H1 (cell line): ENCODE results near the gene ANKS1B. TPM values are rescaled to one million over a fixed set of nuclear protein-coding genes. Genes with fewer than 3 reads are reported as not detected.

Experiments used
- CTCF ChIA-PET: fragments of 300-600 bp; sonication (Branson Sonifier 250); formaldehyde crosslinking; loops from one replicate; lab custom pipeline; 2021; ENCODE audit not compliant: partially characterized antibody; lab: Charles Lee
- POLR2A ChIA-PET: fragments of 300-600 bp; sonication (Branson Sonifier 250); formaldehyde crosslinking; loops from one replicate; lab custom pipeline; 2021; ENCODE audit warnings: inconsistent platforms; ENCODE audit not compliant: partially characterized antibody; lab: Charles Lee
- DNase-seq, 2 experiments: peaks; one replicate each; pipeline versions ENCODE4 v3.0.0 to v3.0.0-alpha.2; 2010 to 2022; ENCODE audit warnings: low spot score in 2 of 2, low read depth in 1 of 2, mixed read lengths in 1 of 2
- FAIRE-seq: peaks from 2 replicates; lab custom pipeline; 2011; peaks lifted over from hg19 to GRCh38; lab: Jason Lieb, UNC
- H2AFZ ChIP-seq: 2 replicates; pipeline ENCODE4 v1.8.1; 2012; ENCODE audit warnings: low read length, inconsistent platforms
- H2AK5ac ChIP-seq: 2 replicates; pipeline ENCODE4 v1.6.1; 2013; ENCODE audit warnings: low read depth, low read length
- H2BK120ac ChIP-seq: replicated peaks from 2 replicates; pipeline ENCODE3; 2013; ENCODE audit warnings: low read depth, low read length, inconsistent platforms
- H2BK12ac ChIP-seq: 2 replicates; pipeline ENCODE4 v1.6.1; 2013; ENCODE audit warnings: low read depth, low read length
- H2BK15ac ChIP-seq: 2 replicates; pipeline ENCODE4 v1.6.1; 2013; ENCODE audit warnings: low read length
- H2BK20ac ChIP-seq: 2 replicates; pipeline ENCODE4 v1.6.1; 2013; ENCODE audit warnings: low read length
- H2BK5ac ChIP-seq: 2 replicates; pipeline ENCODE4 v1.6.1; 2013; ENCODE audit warnings: low read depth, low read length
- H3K14ac ChIP-seq: 2 replicates; pipeline ENCODE4 v1.6.1; 2013; ENCODE audit warnings: inconsistent platforms; ENCODE audit not compliant: insufficient read length
- H3K18ac ChIP-seq: 2 replicates; pipeline ENCODE4 v1.6.1; 2013; ENCODE audit warnings: low read length; ENCODE audit errors: extremely low read depth
- H3K23ac ChIP-seq: 2 replicates; pipeline ENCODE4 v1.6.1; 2013; ENCODE audit warnings: inconsistent platforms; ENCODE audit not compliant: insufficient read length
- H3K23me2 ChIP-seq: 2 replicates; pipeline ENCODE4 v1.6.1; 2013; ENCODE audit warnings: low read depth, low read length
- H3K27ac ChIP-seq: 2 replicates; pipeline ENCODE4 v1.6.1; 2011; ENCODE audit warnings: low read depth, low read length, inconsistent platforms
- H3K27me3 ChIP-seq, 4 experiments: replicated peaks in 1 of 4; 1 replicate in 1 of 4; 2 replicates in 3 of 4; pipeline versions ENCODE4 v1.6.1 to v1.8.1; 2011 to 2013; ENCODE audit warnings: low read length in 3 of 4, mild to moderate bottlenecking in 3 of 4, inconsistent platforms in 2 of 4, mixed read lengths in 2 of 4, moderate library complexity in 1 of 4; ENCODE audit not compliant: control insufficient read depth in 3 of 4, insufficient read depth in 3 of 4; ENCODE audit errors: extremely low read depth in 1 of 4
- H3K36me3 ChIP-seq, 4 experiments: 2 replicates each; pipeline versions ENCODE4 v1.6.1 to v1.8.1; 2011 to 2013; ENCODE audit warnings: mild to moderate bottlenecking in 4 of 4, low read length in 3 of 4, moderate library complexity in 2 of 4, control low read depth in 1 of 4, inconsistent platforms in 1 of 4; ENCODE audit not compliant: insufficient read depth in 4 of 4, control insufficient read depth in 2 of 4
- H3K4ac ChIP-seq: replicated peaks from 2 replicates; pipeline ENCODE3; 2013; ENCODE audit warnings: low read length, low read depth, mixed read lengths, inconsistent platforms; ENCODE audit not compliant: insufficient read length
- H3K4me1 ChIP-seq, 4 experiments: replicated peaks in 1 of 4; 1 replicate in 1 of 4; 2 replicates in 3 of 4; pipeline versions ENCODE4 v1.6.1 to v1.8.1; 2011 to 2013; ENCODE audit warnings: low read length in 3 of 4, inconsistent platforms in 2 of 4, mixed read lengths in 1 of 4; ENCODE audit not compliant: insufficient read depth in 4 of 4, control insufficient read depth in 3 of 4
- H3K4me2 ChIP-seq, 2 experiments: 2 replicates each; pipeline versions ENCODE4 v1.6.1 to v1.8.1; 2011 to 2013; ENCODE audit warnings: low read depth in 2 of 2, low read length in 2 of 2, control low read depth in 1 of 2, inconsistent platforms in 1 of 2, mild to moderate bottlenecking in 1 of 2; ENCODE audit not compliant: insufficient read depth in 1 of 2
- H3K4me3 ChIP-seq, 4 experiments: fragments of 200-600, 300-600 bp in 1 of 4; sonication (generic), shearing (Covaris generic), sonication (Bioruptor Twin) in 1 of 4; 2 replicates each; pipeline versions ENCODE4 v1.5.1 to v1.8.1; 2011 to 2016; ENCODE audit warnings: low read length in 4 of 4, low read depth in 3 of 4, control low read depth in 2 of 4, inconsistent platforms in 2 of 4, mild to moderate bottlenecking in 2 of 4, mixed read lengths in 1 of 4, moderate library complexity in 1 of 4; ENCODE audit not compliant: insufficient read depth in 2 of 4; ENCODE audit errors: extremely low read depth in 1 of 4
- H3K56ac ChIP-seq: replicated peaks from 2 replicates; pipeline ENCODE3; 2013; ENCODE audit warnings: low read depth, mild to moderate bottlenecking, mixed read lengths, low read length, inconsistent platforms; ENCODE audit not compliant: insufficient read length
- H3K79me1 ChIP-seq: 2 replicates; pipeline ENCODE4 v1.6.1; 2013; ENCODE audit warnings: low read depth, low read length, control low read depth
- H3K79me2 ChIP-seq, 2 experiments: 2 replicates each; pipeline versions ENCODE4 v1.6.1 to v1.8.1; 2012 to 2013; ENCODE audit warnings: low read length in 2 of 2, mild to moderate bottlenecking in 2 of 2, inconsistent platforms in 1 of 2; ENCODE audit not compliant: insufficient read depth in 2 of 2, control insufficient read depth in 1 of 2
- H3K9ac ChIP-seq, 4 experiments: replicated peaks in 1 of 4; 1 replicate in 1 of 4; 2 replicates in 3 of 4; pipeline versions ENCODE4 v1.6.1 to v1.8.1; 2011 to 2013; ENCODE audit warnings: low read depth in 3 of 4, low read length in 3 of 4, control low read depth in 2 of 4, mild to moderate bottlenecking in 2 of 4, moderate library complexity in 2 of 4, inconsistent platforms in 1 of 4; ENCODE audit errors: extremely low read depth in 1 of 4
- H3K9me3 ChIP-seq, 2 experiments: 2 replicates each; pipeline versions ENCODE4 v1.6.1 to v1.8.1; 2012 to 2013; ENCODE audit warnings: mild to moderate bottlenecking in 2 of 2, moderate library complexity in 2 of 2, control low read depth in 1 of 2, inconsistent platforms in 1 of 2, low read depth in 1 of 2, low read length in 1 of 2, mixed read lengths in 1 of 2; ENCODE audit not compliant: insufficient read depth in 2 of 2
- H4K20me1 ChIP-seq, 2 experiments: replicated peaks in 1 of 2; 2 replicates each; pipeline versions ENCODE3 to v1.8.1; 2011 to 2013; ENCODE audit warnings: inconsistent platforms in 2 of 2, low read length in 2 of 2, mild to moderate bottlenecking in 1 of 2; ENCODE audit not compliant: insufficient read depth in 2 of 2, control insufficient read depth in 1 of 2
- H4K5ac ChIP-seq: 2 replicates; pipeline ENCODE4 v1.6.1; 2013; ENCODE audit warnings: low read length, low read depth, mixed read lengths, inconsistent platforms; ENCODE audit not compliant: insufficient read length
- H4K8ac ChIP-seq: 2 replicates; pipeline ENCODE4 v1.8.0; 2013; ENCODE audit warnings: mild to moderate bottlenecking, moderate library complexity, low read length, inconsistent platforms; ENCODE audit not compliant: insufficient read depth; ENCODE audit errors: extremely low read depth
- H4K91ac ChIP-seq: replicated peaks from 2 replicates; pipeline ENCODE3; 2013; ENCODE audit warnings: low read length, mixed read lengths, inconsistent platforms; ENCODE audit not compliant: insufficient read length
- ATF2 ChIP-seq: IDR thresholded peaks from 2 replicates; pipeline ENCODE4 v1.6.1; 2012; ENCODE audit warnings: low read length, inconsistent platforms
- CREB1 ChIP-seq: IDR thresholded peaks from 2 replicates; pipeline ENCODE4 v1.6.1; 2012; ENCODE audit warnings: inconsistent platforms
- FOSL1 ChIP-seq: IDR thresholded peaks from 2 replicates; pipeline ENCODE4 v1.6.1; 2011; ENCODE audit warnings: mild to moderate bottlenecking, low read depth, low read length, moderate library complexity; ENCODE audit not compliant: insufficient read depth
- JUND ChIP-seq: IDR thresholded peaks from 2 replicates; pipeline ENCODE4 v1.6.1; 2011; ENCODE audit warnings: mild to moderate bottlenecking, improper control_type of control experiment, low read length
- SAP30 ChIP-seq: fragments of 300-600 bp; sonication (generic); IDR thresholded peaks from 2 replicates; pipeline ENCODE4 v1.7.1; 2012; ENCODE audit warnings: low read length, moderate library complexity, mild to moderate bottlenecking, inconsistent platforms; ENCODE audit not compliant: insufficient read depth, insufficient replicate concordance
- WGBS, 2 experiments: shearing (Covaris generic) in 1 of 2; methylation state at CpG; one replicate each; pipeline versions ENCODE4 v1.1.6 to v1.1.7; 2013 to 2015; ENCODE audit warnings: low lambda C conversion rate in 2 of 2, mixed read lengths in 2 of 2, inconsistent platforms in 1 of 2, low coverage in 1 of 2, missing lambda C conversion rate in 1 of 2; ENCODE audit not compliant: insufficient replicate concordance in 2 of 2, insufficient coverage in 1 of 2, insufficient read length in 1 of 2; ENCODE audit errors: extremely low coverage in 1 of 2, missing lambda C conversion rate in 1 of 2; 5-methylcytosine and 5-hydroxymethylcytosine counted together
- polyA plus RNA-seq, 7 experiments: library from polyadenylated mRNA; depleted of rRNA in 3 of 7; stranded (reverse) in 5 of 7; unstranded in 2 of 7; fragments of >200 nt in 5 of 7; fragments of 200-250 nt in 2 of 7; gene quantifications; 1 replicate in 5 of 7; 2 replicates in 1 of 7; 4 replicates in 1 of 7; pipeline versions ENCODE4 v1.2.1 to v1.2.3, GENCODE V29; 2011 to 2013; ENCODE audit warnings: missing spikeins in 2 of 7, mixed read lengths in 2 of 7
- total RNA-seq: library from RNA; stranded (reverse); fragmentation: NEBNext Ultra II Directional; extraction: Animal tissue kit (Norgen Biotek cat#: 25700); gene quantifications from 2 replicates; pipeline ENCODE4 v1.2.1, GENCODE V29; 2021

The ANKS1B gene
- total and polyA plus RNA-seq, 2 of the 8 experiments (the other 6 are each of a cell fraction or from before 2014, with no cell fraction given), result 2.7 to 6.1 TPM

- no peaks in the 10 kb centered on the region for H3K9me3 ChIP-seq
- H3K18ac ChIP-seq, result no peak overlapping the region
- no peaks in the 10 kb centered on the region for H3K23me2 ChIP-seq
- no peaks in the 10 kb centered on the region for H3K36me3 ChIP-seq
- H4K5ac ChIP-seq, result no peak overlapping the region
- H3K9ac ChIP-seq, result no peak overlapping the region
- no peak overlapping the region for H4K91ac ChIP-seq
- no peak overlapping the region for H3K56ac ChIP-seq
- H2AFZ ChIP-seq, result no peak overlapping the region
- DNase-seq (no peak), FAIRE-seq (no peak)
- no peaks in the 10 kb centered on the region for H3K79me2 ChIP-seq
- no peak overlapping the region for H3K23ac ChIP-seq
- CTCF ChIA-PET, result no interaction called here
- H3K4me2 ChIP-seq, result no peak overlapping the region
- H3K14ac ChIP-seq, result no peak overlapping the region
- H2BK20ac ChIP-seq, result no peak overlapping the region
- POLR2A ChIA-PET, result interaction anchor here (1.2 kb wide), 1 partner anchor 154 kb away, joined by 4 read pairs; no protein-coding TSS in a partner anchor
- H2BK120ac ChIP-seq, result no peak overlapping the region
- H2BK15ac ChIP-seq, result no peak overlapping the region
- no peak overlapping the region for H3K4me3 ChIP-seq
- no peaks in the 10 kb centered on the region for H4K20me1 ChIP-seq
- H3K27me3 ChIP-seq, result no peaks in the 10 kb centered on the region
- WGBS, 2 experiments, result 91% methylated on average over 1 of the region's 1 CpG; no CpG with 5 or more reads in 1 of the 2 experiments
- H4K8ac ChIP-seq, result no peak overlapping the region
- no peak overlapping the region for H2BK5ac ChIP-seq
- H3K27ac ChIP-seq, result no peak overlapping the region
- H3K4ac ChIP-seq, result no peak overlapping the region
- TF ChIP-seq CREB1 (no peak), FOSL1 (no peak), ATF2 (no peak), JUND (no peak), SAP30 (no peak)
- H3K79me1 ChIP-seq, result no peaks in the 10 kb centered on the region
- no peak overlapping the region for H2BK12ac ChIP-seq
- H3K4me1 ChIP-seq, result no peaks in the 10 kb centered on the region; a peak in 2 of 7 replicates
- H2AK5ac ChIP-seq, result no peak overlapping the region
These were observed 13.1 kb upstream of the ANKS1B start for GRCh38 chr12:99997806-99998205.
